ENCODE data around the gene RELN. TPM values are rescaled to one million over a fixed set of nuclear protein-coding genes. Genes with fewer than 3 reads are reported as not detected.

Gene RELN
- total and polyA plus RNA-seq, 9 donors = 2.1 to 31.3 (median 8.2) TPM

DNA sequence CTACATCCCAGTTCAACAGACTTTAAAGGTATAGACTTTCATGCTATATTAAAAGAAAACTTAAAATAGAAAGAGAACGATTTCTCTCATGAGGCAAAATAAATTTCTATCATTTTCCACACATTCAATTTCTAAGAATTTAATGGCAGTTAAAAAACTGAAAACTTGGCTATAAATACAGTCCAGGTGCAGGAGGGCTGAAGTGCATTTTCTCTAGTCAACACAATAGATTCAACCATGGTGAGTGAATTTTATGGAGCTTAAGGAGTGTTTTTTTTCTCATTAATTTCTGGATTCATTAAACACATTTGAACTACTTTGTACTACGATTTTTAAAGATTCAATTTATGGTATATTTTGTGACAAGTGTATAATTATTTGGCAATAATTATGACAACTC is 302.7 kb downstream of the RELN start:
- no CpG with 5 or more reads among the region's 2 CpGs for WGBS (ENCODE audit: insufficient coverage)
- no peaks in the 10 kb centered on the region for H3K4me1 ChIP-seq (ENCODE audit: control insufficient read depth, insufficient read depth, low read length)
- DNase-seq = peak; percentile 10
- no peaks in the 10 kb centered on the region for H3K9me3 ChIP-seq (replicated peaks; ENCODE audit: control insufficient read depth, low read depth, low read length)
- H3K27me3 ChIP-seq (ENCODE audit: control insufficient read depth, insufficient read depth, low read length) = no peaks in the 10 kb centered on the region
- H3K4me3 ChIP-seq (ENCODE audit: low read length) = no peak overlapping the region
- no peak overlapping the region for H3K27ac ChIP-seq (ENCODE audit: low read length)
- no peaks in the 10 kb centered on the region for H3K36me3 ChIP-seq (ENCODE audit: control insufficient read depth, insufficient read depth, low read length)

DNA sequence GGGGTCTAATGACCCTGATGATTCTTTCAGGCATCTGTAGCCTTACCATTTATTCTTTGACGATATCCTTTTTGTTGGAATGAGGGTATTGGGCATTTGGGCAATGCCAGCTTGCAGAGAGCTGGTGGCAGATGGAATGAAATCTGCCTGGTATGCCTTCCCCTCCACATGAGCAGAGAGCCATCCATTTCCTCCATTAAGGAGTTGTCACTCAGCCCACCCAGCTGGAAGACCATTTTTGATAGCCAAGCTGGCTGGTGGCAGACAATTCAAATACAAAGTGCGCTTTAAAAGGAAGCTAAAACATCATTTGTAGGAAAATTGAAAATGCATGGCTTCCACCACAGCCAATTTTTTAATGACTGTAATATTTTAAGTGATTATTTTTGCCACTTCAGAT is 303.4 kb downstream of the RELN start:
- no peaks in the 10 kb centered on the region for H3K9me3 ChIP-seq (replicated peaks; ENCODE audit: control insufficient read depth, low read depth, low read length)
- H3K4me3 ChIP-seq (ENCODE audit: low read length) = no peak overlapping the region
- WGBS (ENCODE audit: insufficient coverage) = no CpG with 5 or more reads among the region's 2 CpGs
- H3K4me1 ChIP-seq (ENCODE audit: control insufficient read depth, insufficient read depth, low read length) = no peaks in the 10 kb centered on the region
- no peaks in the 10 kb centered on the region for H3K27me3 ChIP-seq (ENCODE audit: control insufficient read depth, insufficient read depth, low read length)
- H3K27ac ChIP-seq (ENCODE audit: low read length) = no peak overlapping the region
- DNase-seq = no peak
- H3K36me3 ChIP-seq (ENCODE audit: control insufficient read depth, insufficient read depth, low read length) = no peaks in the 10 kb centered on the region

DNA sequence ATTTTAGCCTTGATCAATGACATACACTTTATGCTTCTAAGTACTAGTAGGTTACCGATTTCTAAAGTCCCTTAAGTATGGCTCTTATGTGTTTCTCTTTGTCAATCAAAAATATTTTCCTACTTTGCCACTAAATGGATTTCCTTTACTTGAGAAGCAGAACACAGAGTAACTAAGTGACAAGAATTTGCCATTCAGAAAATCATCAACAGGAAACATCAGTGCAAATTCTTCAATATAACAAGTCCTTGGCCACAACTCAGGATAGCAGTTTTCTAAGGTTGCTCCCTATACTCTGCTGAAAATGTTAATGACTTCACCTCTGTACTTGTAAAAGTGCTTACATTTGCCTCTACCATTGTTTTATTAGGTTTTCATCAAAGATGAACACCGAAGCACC is 303.8 kb downstream of the RELN start:
- H3K4me3 ChIP-seq (ENCODE audit: low read length) = no peak overlapping the region
- WGBS (ENCODE audit: insufficient coverage) = no CpG with 5 or more reads among the region's 2 CpGs

DNA sequence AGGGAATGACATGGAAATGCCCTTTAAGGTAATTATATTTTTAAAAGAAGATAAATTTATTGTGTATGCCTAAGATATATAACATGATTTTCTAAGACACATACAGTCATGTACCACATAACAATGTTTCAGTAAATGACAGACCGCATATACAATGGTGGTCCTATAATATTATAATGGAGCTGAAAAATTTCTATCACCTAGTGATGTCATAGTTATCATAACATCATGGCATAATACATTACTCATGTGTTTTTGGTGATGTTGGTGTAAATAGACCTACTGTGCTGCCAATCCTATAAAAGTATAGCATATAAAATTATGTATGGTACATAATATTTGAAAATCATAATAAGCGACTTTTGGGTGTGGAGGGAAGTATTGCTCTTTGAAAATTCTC is 306.1 kb downstream of the RELN start:
- no peaks in the 10 kb centered on the region for H3K9me3 ChIP-seq (replicated peaks; ENCODE audit: control insufficient read depth, low read depth, low read length)
- no peak overlapping the region for H3K4me3 ChIP-seq (ENCODE audit: low read length)
- no peaks in the 10 kb centered on the region for H3K27me3 ChIP-seq (ENCODE audit: control insufficient read depth, insufficient read depth, low read length)
- no peak for DNase-seq
- no CpG with 5 or more reads among the region's 2 CpGs for WGBS (ENCODE audit: insufficient coverage)
- no peaks in the 10 kb centered on the region for H3K4me1 ChIP-seq (ENCODE audit: control insufficient read depth, insufficient read depth, low read length)
- no peaks in the 10 kb centered on the region for H3K36me3 ChIP-seq (ENCODE audit: control insufficient read depth, insufficient read depth, low read length)
- no peak overlapping the region for H3K27ac ChIP-seq (ENCODE audit: low read length)

More for the DNA sequence above, 303.8 kb downstream of the RELN start:
- no peaks in the 10 kb centered on the region for H3K9me3 ChIP-seq (replicated peaks; ENCODE audit: control insufficient read depth, low read depth, low read length)
- no peaks in the 10 kb centered on the region for H3K36me3 ChIP-seq (ENCODE audit: control insufficient read depth, insufficient read depth, low read length)
- no peak for DNase-seq
- no peaks in the 10 kb centered on the region for H3K4me1 ChIP-seq (ENCODE audit: control insufficient read depth, insufficient read depth, low read length)
- H3K27ac ChIP-seq (ENCODE audit: low read length) = no peak overlapping the region
- no peaks in the 10 kb centered on the region for H3K27me3 ChIP-seq (ENCODE audit: control insufficient read depth, insufficient read depth, low read length)

DNA sequence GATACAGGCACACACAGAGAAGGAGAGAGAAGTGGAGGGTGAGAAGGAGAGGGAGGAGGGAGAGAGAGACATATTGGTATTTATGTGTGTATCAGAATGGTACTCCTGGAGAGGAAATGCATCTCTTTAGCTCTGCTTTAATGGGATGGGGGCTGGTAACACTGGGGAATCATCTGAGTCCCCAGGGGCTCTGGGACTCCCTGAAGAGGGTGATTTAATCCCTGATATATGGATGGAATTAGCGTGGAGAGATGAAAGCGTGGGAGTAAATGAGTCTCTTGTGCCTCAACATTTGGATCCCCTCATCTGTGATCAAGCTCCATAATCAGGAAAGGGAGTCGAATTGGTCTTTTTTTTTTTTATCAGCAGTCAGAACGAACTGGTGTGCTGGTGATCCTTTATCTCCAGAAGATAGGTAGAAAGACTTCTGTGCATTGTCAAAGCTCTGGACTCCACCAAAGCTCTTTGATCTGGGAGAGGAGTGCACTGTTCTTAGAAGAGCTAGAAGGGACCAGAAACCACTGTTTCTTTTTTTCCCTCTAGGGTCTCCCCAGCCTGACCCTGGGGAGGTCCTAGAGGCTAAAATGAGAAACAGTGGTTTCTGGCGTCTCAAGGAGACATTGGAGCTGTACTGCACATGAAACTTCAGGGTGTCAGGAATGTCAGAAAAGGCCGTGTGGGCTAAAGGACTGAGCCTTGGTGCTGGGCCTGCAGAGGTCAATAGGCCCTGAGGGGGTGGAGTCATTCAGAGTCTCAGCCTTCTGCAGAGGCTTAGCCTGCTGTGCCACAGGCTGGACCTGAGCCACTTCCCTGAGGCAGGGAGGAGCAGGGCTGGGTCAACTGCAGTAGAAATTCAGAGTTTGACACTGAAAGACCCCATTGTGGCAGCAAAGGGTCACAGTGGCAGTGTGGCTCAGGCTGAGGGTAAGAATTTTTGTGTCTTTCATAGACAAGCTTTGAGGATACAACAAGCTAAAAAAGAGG is 309.0 kb downstream of the RELN start:
- H3K36me3 ChIP-seq (ENCODE audit: control insufficient read depth, insufficient read depth, low read length) = no peaks in the 10 kb centered on the region
- 39% methylated on average over 2 of the region's 6 CpGs for WGBS (ENCODE audit: insufficient coverage)
- H3K9me3 ChIP-seq (replicated peaks; ENCODE audit: control insufficient read depth, low read depth, low read length) = no peaks in the 10 kb centered on the region
- peak; percentile 4 for DNase-seq
- H3K27me3 ChIP-seq (ENCODE audit: control insufficient read depth, insufficient read depth, low read length) = no peaks in the 10 kb centered on the region
- no peak overlapping the region for H3K4me3 ChIP-seq (ENCODE audit: low read length)
- H3K4me1 ChIP-seq (ENCODE audit: control insufficient read depth, insufficient read depth, low read length) = no peaks in the 10 kb centered on the region
- no peak overlapping the region for H3K27ac ChIP-seq (ENCODE audit: low read length)

DNA sequence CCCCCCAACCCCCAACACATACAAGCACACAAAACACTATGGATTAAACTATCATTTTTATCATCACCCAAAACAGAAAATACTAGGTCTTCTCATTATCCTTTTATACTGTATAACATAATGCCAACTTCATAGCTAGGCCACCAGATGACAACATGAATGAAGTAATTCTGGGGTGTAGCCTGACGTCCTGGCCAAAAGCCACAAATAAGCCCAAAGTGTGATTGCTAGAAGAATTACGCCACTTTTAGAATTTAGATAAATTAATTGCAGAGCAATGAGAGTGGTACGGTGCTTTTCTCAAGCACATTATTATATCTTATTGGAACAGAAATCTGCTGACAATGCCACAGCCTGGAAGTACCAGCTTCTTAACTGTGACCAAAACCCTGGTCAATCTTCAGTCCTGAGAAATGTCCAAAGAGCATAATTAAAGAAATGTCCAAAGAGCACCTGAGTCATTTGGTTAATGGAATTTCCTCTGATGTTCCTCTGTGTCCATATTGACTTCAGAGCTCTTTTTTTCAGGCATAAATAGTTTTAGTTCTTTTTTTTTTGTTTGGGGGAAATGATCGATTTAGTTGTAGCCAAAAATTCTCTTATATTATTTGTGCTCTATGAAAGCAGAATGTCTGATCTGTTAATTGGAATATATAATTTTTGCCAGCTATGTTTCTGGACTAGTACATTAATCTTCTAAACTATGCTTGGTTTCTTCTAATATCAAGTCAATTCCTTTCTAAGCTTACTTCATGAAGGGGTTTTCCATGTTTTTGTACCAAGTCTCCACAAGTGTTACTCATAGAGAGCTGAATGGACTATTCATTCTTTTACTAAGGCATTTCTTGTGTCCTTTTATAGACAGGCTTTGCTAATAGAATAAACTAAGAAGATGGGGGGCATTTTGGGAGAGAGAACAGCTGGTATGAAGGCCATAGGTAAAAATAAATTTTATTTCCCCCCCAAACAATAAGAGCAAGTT is 310.0 kb downstream of the RELN start:
- no peak overlapping the region for H3K27ac ChIP-seq (ENCODE audit: low read length)
- DNase-seq = no peak
- H3K4me3 ChIP-seq (ENCODE audit: low read length) = no peak overlapping the region
- no peaks in the 10 kb centered on the region for H3K9me3 ChIP-seq (replicated peaks; ENCODE audit: control insufficient read depth, low read depth, low read length)
- no peaks in the 10 kb centered on the region for H3K36me3 ChIP-seq (ENCODE audit: control insufficient read depth, insufficient read depth, low read length)
- H3K27me3 ChIP-seq (ENCODE audit: control insufficient read depth, insufficient read depth, low read length) = no peaks in the 10 kb centered on the region
- 100% methylated on average over 1 of the region's 4 CpGs for WGBS (ENCODE audit: insufficient coverage)
- H3K4me1 ChIP-seq (ENCODE audit: control insufficient read depth, insufficient read depth, low read length) = no peaks in the 10 kb centered on the region

DNA sequence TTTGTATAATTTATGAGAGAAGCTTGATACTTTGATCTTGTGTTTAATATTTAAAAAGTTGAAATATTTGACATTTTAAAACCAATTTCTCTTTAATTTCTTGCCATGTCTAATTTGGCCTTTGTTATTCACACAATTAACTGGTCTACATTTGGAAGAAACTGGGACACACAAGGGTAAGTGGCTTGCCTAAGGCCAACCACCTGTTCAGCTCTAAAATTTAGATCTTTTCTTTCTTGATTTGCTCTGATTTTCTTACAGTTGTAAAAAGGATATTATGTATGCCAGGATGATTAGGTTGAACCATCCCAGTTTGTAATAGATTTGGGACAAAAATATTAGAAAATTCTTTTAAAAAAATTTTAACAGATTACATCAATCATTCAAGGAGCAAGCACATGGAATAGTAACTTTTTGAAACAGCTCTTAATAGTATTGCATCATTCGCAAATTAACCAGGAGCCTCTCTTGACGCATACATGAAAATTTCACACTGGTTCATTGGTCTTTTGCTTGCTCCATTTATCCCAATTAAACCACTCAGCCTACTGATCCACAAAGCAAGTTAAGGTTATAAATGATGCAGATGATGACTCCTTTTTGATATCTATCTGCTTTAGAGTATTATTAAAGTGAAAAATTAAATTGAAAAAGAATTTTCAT is 321.0 kb downstream of the RELN start:
- no peaks in the 10 kb centered on the region for H3K9me3 ChIP-seq (replicated peaks; ENCODE audit: control insufficient read depth, low read depth, low read length)
- H3K36me3 ChIP-seq (ENCODE audit: control insufficient read depth, insufficient read depth, low read length) = no peaks in the 10 kb centered on the region
- H3K27me3 ChIP-seq (ENCODE audit: control insufficient read depth, insufficient read depth, low read length) = no peaks in the 10 kb centered on the region
- no peak overlapping the region for H3K4me3 ChIP-seq (ENCODE audit: low read length)
- 80% methylated on average over 1 of the region's 2 CpGs for WGBS (ENCODE audit: insufficient coverage)
- no peak overlapping the region for H3K27ac ChIP-seq (ENCODE audit: low read length)
- no peaks in the 10 kb centered on the region for H3K4me1 ChIP-seq (ENCODE audit: control insufficient read depth, insufficient read depth, low read length)
- no peak for DNase-seq

DNA sequence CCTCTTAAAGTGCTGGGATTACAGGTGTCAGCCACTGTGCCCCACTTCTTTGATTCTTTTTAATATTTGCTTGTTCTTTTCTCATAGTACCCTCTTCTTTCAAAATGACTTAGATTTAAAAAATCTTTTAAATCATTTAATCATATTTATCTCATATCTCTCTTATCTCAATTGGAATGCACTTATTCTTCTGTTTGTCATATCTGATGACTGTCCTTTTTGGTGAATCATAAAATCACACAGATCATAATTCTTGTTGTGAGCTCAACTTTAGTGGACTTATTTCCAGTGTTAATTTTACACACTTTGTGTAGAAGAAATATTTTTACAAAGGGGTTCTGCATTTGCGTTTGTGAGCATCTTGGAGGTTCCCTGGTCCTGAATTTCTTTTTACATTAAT is 323.1 kb downstream of the RELN start:
- Histone ChIP-seq H3K36me3 (ENCODE audit: control insufficient read depth, insufficient read depth, low read length) (no peaks in the 10 kb centered on the region), H3K4me3 (ENCODE audit: low read length) (no peak overlapping the region), H3K27me3 (ENCODE audit: control insufficient read depth, insufficient read depth, low read length) (no peaks in the 10 kb centered on the region), H3K4me1 (ENCODE audit: control insufficient read depth, insufficient read depth, low read length) (no peaks in the 10 kb centered on the region), H3K9me3 (replicated peaks; ENCODE audit: control insufficient read depth, low read depth, low read length) (no peaks in the 10 kb centered on the region), H3K27ac (ENCODE audit: low read length) (no peak overlapping the region)
- DNase-seq = no peak
- WGBS (ENCODE audit: insufficient coverage) = no CpG with 5 or more reads among the region's 1 CpG

DNA sequence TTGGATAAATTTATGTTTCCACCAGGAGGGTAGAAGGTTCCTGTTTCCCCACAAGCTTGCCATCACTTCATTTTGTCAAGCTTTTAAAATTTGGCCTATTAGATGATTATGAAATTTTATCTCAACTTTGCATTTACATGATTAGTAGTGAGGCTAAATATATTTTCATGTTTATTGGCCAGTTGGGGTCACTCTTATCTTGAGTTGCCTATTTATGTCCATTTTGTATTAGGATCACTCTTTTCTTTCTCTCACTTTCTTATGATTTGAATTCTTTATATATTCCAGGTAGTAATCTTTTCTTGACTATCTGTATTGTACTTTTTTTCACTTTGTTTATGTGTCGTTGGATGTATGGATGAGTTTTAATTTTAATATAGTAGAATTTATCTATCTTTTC is 324.9 kb downstream of the RELN start:
- no peak overlapping the region for H3K27ac ChIP-seq (ENCODE audit: low read length)
- H3K36me3 ChIP-seq (ENCODE audit: control insufficient read depth, insufficient read depth, low read length) = no peaks in the 10 kb centered on the region
- no peaks in the 10 kb centered on the region for H3K4me1 ChIP-seq (ENCODE audit: control insufficient read depth, insufficient read depth, low read length)
- WGBS (ENCODE audit: insufficient coverage) = no CpG with 5 or more reads among the region's 1 CpG
- no peaks in the 10 kb centered on the region for H3K27me3 ChIP-seq (ENCODE audit: control insufficient read depth, insufficient read depth, low read length)
- DNase-seq = no peak
- no peak overlapping the region for H3K4me3 ChIP-seq (ENCODE audit: low read length)
- H3K9me3 ChIP-seq (replicated peaks; ENCODE audit: control insufficient read depth, low read depth, low read length) = no peaks in the 10 kb centered on the region
